ENCODE data around the gene KRT3. TPM values are rescaled to one million over a fixed set of nuclear protein-coding genes. Genes with fewer than 3 reads are reported as not detected.

KRT3 gene
- total RNA-seq, 1 experiment from 2014 or later = not detected

GRCh38 chr12:52767427-52767826 lies 28.5 kb downstream of the KRT3 start:
- H3K9me3 Mint-ChIP-seq = peaks cover 8% of the 10 kb centered on the region
- CTCF ChIA-PET = no interaction called here
- no peak for ATAC-seq
- no peak for DNase-seq (ENCODE audit: low spot score)
- TF ChIP-seq NR2C2 (CRISPR knock-in tag; IDR thresholded peaks at IDR 0.05) = no peak
- TF ChIP-seq ZNF512 (CRISPR knock-in tag; IDR thresholded peaks at IDR 0.05; ENCODE audit: borderline replicate concordance) = no peak
- TF ChIP-seq IRF1 (CRISPR knock-in tag; IDR thresholded peaks at IDR 0.05) = no peak
- TF ChIP-seq ELF4 (CRISPR knock-in tag; IDR thresholded peaks at IDR 0.05; ENCODE audit: low read depth) = no peak
- TF ChIP-seq FOXP4 (CRISPR knock-in tag; IDR thresholded peaks at IDR 0.05) = no peak
- no peak for TF ChIP-seq TCF7 (CRISPR knock-in tag; IDR thresholded peaks at IDR 0.05; ENCODE audit: low read depth)
- no peak for TF ChIP-seq ATF6 (CRISPR knock-in tag; IDR thresholded peaks at IDR 0.05)
- no peak for TF ChIP-seq TEAD1 (CRISPR knock-in tag; IDR thresholded peaks at IDR 0.05)
- no peak for TF ChIP-seq HMGXB4 (CRISPR knock-in tag; IDR thresholded peaks at IDR 0.05)
- no peak for TF ChIP-seq GABPB1 (CRISPR knock-in tag; IDR thresholded peaks at IDR 0.05)
- no peak for TF ChIP-seq MYBL2 (CRISPR knock-in tag; IDR thresholded peaks at IDR 0.05)
- TF ChIP-seq AR (CRISPR knock-in tag; IDR thresholded peaks at IDR 0.05) = no peak
- TF ChIP-seq OVOL2 (CRISPR knock-in tag; IDR thresholded peaks at IDR 0.05; ENCODE audit: borderline replicate concordance) = no peak
- TF ChIP-seq PRDM15 (CRISPR knock-in tag; IDR thresholded peaks at IDR 0.05) = no peak
- no peak for TF ChIP-seq GRHL2 (CRISPR knock-in tag; IDR thresholded peaks at IDR 0.05; ENCODE audit: insufficient replicate concordance, severe bottlenecking)
- TF ChIP-seq ZSCAN18 (CRISPR knock-in tag; IDR thresholded peaks at IDR 0.05) = no peak
- TF ChIP-seq E2F5 (CRISPR knock-in tag; IDR thresholded peaks at IDR 0.05) = no peak
- TF ChIP-seq ZNF423 (CRISPR knock-in tag; IDR thresholded peaks at IDR 0.05) = no peak
- TF ChIP-seq NFYB (CRISPR knock-in tag; conservative IDR thresholded peaks at IDR 0.05; ENCODE audit: low read depth) = no peak
- no peak for TF ChIP-seq RORB (CRISPR knock-in tag; IDR thresholded peaks at IDR 0.05)
- H3K36me3 Mint-ChIP-seq = peaks cover 3% of the 10 kb centered on the region; the same call in 1 of the 2 replicates
- POLR2A ChIA-PET = no interaction called here
- no peak overlapping the region for H3K4me3 Mint-ChIP-seq
- peaks cover 8% of the 10 kb centered on the region for H3K27me3 Mint-ChIP-seq (ENCODE audit: low read depth)
- H3K27ac Mint-ChIP-seq = no peak overlapping the region
- no peaks in the 10 kb centered on the region for H3K4me1 Mint-ChIP-seq

Measured in WTC11 (cell line).